SHP77 (cell line): ENCODE measurements around the gene RAB27A.
"Not testable (repeated sequence)": the region's sequence is repeated elsewhere in the genome, so short reads cannot be mapped to it uniquely, and the experiment has no call there.

ENCODE experiments used
- DNase-seq, 2 experiments: peaks; one replicate each; lab custom pipeline; 2025; lab: John Stamatoyannopoulos, UW

The RAB27A gene

GRCh38 chr15:55250392-55250791 is 39.2 kb downstream of the RAB27A start:
- no peak for DNase-seq

GRCh38 chr15:55249885-55250284 is 39.7 kb downstream of the RAB27A start:
- DNase-seq = not testable (repeated sequence)

DNA sequence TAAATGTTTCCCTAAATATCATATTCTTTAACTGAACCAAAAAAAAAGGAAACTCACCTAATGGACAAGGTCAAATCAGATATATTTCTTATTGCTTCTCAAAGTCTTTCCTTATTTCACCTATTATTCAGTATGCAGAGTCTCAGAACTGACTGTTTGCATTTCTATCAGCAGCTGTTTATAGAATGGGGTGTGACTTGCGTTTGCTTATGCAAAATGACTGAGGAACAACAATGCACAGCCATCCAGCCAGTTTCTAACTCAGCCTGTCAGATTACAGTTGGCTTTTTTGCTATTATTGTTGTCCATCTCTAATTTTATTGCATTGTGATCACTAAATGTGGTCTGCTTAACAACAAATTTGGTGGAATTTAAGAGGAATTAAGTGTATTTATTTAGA is 40.7 kb downstream of the RAB27A start:
- DNase-seq = no peak

DNA sequence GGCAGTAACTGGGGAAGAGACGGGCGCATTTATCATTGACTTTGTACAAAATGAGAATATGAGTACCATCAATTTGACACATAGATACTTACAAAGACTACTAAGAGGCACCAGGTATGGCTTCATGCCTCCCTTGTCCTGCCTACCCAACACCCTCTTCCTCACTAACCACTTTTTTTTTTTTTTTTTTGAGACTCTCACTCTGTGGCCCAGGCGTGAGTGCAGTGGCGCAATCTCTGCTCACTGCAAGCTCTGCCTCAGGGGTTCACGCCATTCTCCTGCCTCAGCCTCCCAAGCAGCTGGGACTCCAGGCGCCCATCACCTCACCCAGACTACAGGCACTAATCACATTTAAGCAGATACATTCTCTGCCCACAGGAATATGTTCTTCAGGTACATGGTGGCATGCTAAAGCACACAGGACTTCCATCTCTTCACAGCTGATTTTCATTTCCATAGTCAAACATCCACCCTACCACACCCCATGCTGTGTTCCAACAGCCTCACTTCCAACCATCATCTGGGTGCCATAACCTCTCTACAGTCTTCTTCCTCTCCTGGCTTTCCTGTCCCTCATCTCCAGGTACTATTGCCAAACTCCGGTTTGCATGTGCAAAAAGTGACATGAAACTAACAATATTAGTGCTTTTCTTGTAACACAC is 41.7 kb downstream of the RAB27A start:
- DNase-seq = no peak

- no peak for DNase-seq
Observed at GRCh38 chr15:55247311-55247710, 42.3 kb downstream of the RAB27A start.

GRCh38 chr15:55246567-55246966 is 43.0 kb downstream of the RAB27A start:
- no peak for DNase-seq

- no peak for DNase-seq
Observed at GRCh38 chr15:55245059-55245458, 44.6 kb downstream of the RAB27A start.

- DNase-seq = no peak
Observed at GRCh38 chr15:55241891-55242290, 47.7 kb downstream of the RAB27A start.

DNA sequence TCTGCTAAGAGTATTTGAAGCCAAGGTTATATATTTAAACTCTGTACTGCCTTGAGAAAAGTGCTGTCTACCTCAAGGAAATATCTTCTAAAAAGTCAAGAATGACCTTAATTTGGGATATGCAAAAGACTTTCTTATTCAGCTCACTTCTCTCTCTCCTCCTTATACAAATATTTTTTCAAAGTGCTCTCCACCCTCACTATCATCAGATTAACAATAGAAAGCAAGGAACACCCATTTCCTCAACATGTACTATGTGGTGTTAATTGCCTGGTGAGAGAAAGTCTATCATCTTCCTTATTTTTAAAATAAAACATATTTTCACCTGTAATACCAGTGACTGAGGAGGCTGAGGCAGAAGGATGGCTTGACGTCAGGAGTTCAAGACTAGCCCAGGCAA is 48.4 kb downstream of the RAB27A start:
- no peak for DNase-seq

DNA sequence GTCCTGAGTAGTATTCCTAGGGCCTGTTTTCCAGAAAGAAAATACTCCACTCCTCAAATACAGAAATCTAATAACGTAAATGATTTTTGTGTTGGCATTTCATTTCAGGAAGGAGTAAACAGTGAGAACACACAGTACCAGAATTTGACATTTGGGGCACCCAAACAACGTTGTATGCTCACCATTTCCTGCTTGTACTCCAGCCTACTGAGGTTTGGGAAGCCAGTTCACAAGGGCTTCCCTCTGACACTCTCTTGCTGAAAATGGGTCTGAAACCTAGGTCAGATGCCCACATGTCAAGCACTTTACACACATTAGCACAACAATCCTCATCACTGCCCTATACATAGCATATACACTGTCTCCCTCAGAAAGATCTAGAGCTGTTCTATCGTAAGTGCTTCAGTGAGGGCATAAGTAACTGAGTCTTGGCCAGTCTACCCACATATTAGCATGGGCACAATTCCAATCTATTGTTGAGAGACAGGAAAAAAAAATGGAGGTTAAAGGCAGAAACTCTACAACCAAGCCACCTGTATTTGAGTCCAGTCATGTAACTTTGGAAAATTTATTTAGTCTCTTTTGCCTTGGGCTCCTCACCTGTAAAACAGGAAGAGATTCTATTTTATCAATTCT is 49.4 kb downstream of the RAB27A start:
- no peak for DNase-seq

GRCh38 chr15:55239440-55240124 is 50.0 kb downstream of the RAB27A start:
- DNase-seq = no peak

- no peak for DNase-seq
Observed at GRCh38 chr15:55238877-55239276, 50.7 kb downstream of the RAB27A start.

- DNase-seq = no peak
Observed at GRCh38 chr15:55237219-55238130, 52.1 kb downstream of the RAB27A start.

DNA sequence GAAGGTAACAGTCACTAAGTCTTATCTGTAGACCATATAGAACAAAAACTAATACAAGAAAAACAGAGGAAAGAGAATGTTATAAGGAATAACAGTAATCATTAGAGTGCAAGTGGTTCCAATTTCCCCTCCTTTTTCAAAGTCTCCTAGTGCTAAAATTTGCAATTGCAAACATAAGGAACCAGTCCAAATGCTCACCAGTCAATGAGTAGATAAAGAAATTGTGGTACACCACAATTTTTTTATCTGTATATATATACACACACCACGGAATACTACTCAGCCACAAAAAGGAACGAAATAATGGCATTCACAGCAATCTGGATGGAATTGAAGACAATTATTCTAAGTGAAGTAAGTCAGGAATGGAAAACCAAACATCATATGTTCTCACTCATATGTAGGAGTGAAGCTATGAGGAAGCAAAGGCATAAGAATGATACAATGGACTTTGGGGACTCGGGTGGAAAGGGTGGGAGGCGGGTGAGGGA is 54.0 kb downstream of the RAB27A start:
- DNase-seq = no peak

DNA sequence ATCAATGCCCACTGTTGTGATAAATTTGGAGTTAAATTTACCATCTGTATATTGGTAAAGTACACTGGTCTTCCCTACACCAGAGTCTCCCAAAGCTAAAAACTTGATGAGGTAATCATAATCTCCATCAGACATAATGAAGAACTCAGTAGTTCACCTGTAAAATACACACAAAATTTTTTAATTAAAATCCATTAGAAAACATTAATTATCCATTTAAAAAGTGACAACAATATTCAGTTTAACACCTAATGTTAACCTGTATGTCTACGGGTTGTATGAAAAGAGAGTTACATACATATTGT is 54.9 kb downstream of the RAB27A start:
- no peak for DNase-seq

GRCh38 chr15:55234104-55234799 is 55.4 kb downstream of the RAB27A start:
- no peak for DNase-seq

GRCh38 chr15:55231455-55231854 is 58.2 kb downstream of the RAB27A start:
- DNase-seq = no peak

- no peak for DNase-seq
Observed at GRCh38 chr15:55230953-55231352, 58.7 kb downstream of the RAB27A start.

- no peak for DNase-seq
Observed at GRCh38 chr15:55230051-55230670, 59.5 kb downstream of the RAB27A start.

DNA sequence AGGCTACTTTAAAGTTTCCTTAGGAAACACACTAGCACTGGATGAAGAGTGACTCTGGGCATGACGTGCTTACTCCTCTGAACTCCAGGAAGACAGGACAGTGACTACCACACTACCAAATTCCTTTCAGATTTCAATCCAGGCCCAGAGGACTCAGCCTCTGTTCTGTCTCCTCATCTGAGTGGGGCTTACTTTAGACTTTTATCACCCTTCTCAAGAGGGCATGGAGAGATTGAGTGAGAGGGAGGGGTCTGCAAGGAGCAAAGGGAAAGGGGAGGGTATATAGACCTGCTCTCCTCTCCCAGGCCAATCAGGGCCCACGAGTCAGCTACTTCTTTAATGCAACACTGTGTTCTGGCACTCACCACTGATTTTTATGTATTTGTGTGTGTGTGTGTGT is 63.5 kb downstream of the RAB27A start:
- no peak for DNase-seq

- DNase-seq = no peak
Observed at GRCh38 chr15:55224892-55225291, 64.7 kb downstream of the RAB27A start.
